DND-41 (cell line): ENCODE measurements around the gene STARD13.

ENCODE experiments used
- EZH2 ChIP-seq: IDR thresholded peaks from 3 replicates; pipeline ENCODE4 v1.6.1; 2012; ENCODE audit warnings: borderline replicate concordance, low read depth, mild to moderate bottlenecking, moderate library complexity, low read length, inconsistent platforms; ENCODE audit not compliant: severe bottlenecking
- TF ChIP-seq, protein P1 (sequence below): IDR thresholded peaks from 2 replicates; pipeline ENCODE4 v1.5.1; 2012; ENCODE audit warnings: borderline replicate concordance, low read length, moderate library complexity, mild to moderate bottlenecking; ENCODE audit not compliant: poor library complexity, severe bottlenecking; ENCODE audit errors: extremely low read depth

- TF ChIP-seq, protein P1, sequence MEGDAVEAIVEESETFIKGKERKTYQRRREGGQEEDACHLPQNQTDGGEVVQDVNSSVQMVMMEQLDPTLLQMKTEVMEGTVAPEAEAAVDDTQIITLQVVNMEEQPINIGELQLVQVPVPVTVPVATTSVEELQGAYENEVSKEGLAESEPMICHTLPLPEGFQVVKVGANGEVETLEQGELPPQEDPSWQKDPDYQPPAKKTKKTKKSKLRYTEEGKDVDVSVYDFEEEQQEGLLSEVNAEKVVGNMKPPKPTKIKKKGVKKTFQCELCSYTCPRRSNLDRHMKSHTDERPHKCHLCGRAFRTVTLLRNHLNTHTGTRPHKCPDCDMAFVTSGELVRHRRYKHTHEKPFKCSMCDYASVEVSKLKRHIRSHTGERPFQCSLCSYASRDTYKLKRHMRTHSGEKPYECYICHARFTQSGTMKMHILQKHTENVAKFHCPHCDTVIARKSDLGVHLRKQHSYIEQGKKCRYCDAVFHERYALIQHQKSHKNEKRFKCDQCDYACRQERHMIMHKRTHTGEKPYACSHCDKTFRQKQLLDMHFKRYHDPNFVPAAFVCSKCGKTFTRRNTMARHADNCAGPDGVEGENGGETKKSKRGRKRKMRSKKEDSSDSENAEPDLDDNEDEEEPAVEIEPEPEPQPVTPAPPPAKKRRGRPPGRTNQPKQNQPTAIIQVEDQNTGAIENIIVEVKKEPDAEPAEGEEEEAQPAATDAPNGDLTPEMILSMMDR, result no peak
- TF ChIP-seq EZH2, result no peak
Measured at GRCh38 chr13:33103457-33103856, 182.1 kb downstream of the STARD13 start.
